Upper lobe of right lung (tissue), 1 donor: ENCODE measurements around the gene ARSI. TPM values are rescaled to one million over a fixed set of nuclear protein-coding genes. Genes with fewer than 3 reads are reported as not detected.
A peak's percentile ranks its signal among the peaks of the same experiment; 100 is the strongest.

Experiments
- ATAC-seq: fragments of 200-7000 bp; cut with Tn5 transposase; one replicate; pipeline ENCODE4 v1.9.1; 2020; ENCODE audit warnings: mild to moderate bottlenecking, moderate library complexity
- DNase-seq: peaks from one replicate; pipeline ENCODE4 v3.0.0-alpha.2; 2020
- H3K27ac ChIP-seq: fragments of 200-600 bp; one replicate; pipeline ENCODE4 v1.8.0; 2022
- H3K27me3 ChIP-seq: fragments of 200-600 bp; one replicate; pipeline ENCODE4 v1.8.0; 2022; ENCODE audit warnings: mild to moderate bottlenecking
- H3K36me3 ChIP-seq: fragments of 200-600 bp; one replicate; pipeline ENCODE4 v1.8.0; 2022
- H3K4me1 ChIP-seq: fragments of 200-600 bp; one replicate; pipeline ENCODE4 v1.8.0; 2022
- H3K4me3 ChIP-seq: fragments of 200-600 bp; one replicate; pipeline ENCODE4 v1.8.0; 2022; ENCODE audit warnings: mild to moderate bottlenecking
- H3K9me3 ChIP-seq: fragments of 200-600 bp; one replicate; pipeline ENCODE4 v1.8.0; 2022
- intact Hi-C: fragments of 100-400 bp; cut with DNase I; formaldehyde crosslinking; loops from one replicate; pipeline ENCODE4 v1.11.0; 2022
- total RNA-seq: library from RNA; stranded (reverse); fragmentation: NEBNext Ultra II Directional; extraction: Animal tissue kit (Norgen Biotek cat#: 25700); gene quantifications from one replicate; pipeline ENCODE4 v1.2.1, GENCODE V29; 2021
- TF ChIP-seq, protein P1 (sequence below): fragments of 200-600 bp; IDR thresholded peaks from one replicate; pipeline ENCODE4 v1.8.0; 2022; ENCODE audit warnings: antibody characterized with exemption
- donor health status: DM: no; HTN: yes; CAD: no; lungs with severe emphysema.

The ARSI gene
- total RNA-seq, 1 donor from 2014 or later, result 4.0 TPM

DNA sequence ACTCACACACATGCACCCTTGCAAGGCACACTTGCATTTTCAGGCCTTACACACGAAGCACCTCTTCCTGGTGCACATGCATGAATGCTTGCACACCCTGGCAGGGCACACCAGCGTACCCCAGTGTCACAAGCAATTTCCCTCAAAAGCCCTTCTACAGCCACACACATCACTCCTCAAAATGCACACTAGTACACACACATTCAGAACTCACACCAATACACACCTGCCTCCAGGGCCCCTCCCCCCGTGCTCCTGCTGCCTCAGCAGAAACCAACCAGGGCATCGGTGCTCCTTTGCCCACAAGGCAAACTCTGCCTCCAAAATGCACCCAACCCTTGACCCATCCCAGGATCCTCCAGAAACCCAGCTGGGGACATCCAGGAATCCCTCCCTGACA lies 14.3 kb downstream of the ARSI start:
- no peaks in the 10 kb centered on the region for H3K36me3 ChIP-seq
- no peak for DNase-seq
- H3K9me3 ChIP-seq, result no peaks in the 10 kb centered on the region
- H3K4me1 ChIP-seq, result no peaks in the 10 kb centered on the region
- intact Hi-C loops, result no loop called here
- no peak overlapping the region for H3K27ac ChIP-seq
- TF ChIP-seq, protein P1, sequence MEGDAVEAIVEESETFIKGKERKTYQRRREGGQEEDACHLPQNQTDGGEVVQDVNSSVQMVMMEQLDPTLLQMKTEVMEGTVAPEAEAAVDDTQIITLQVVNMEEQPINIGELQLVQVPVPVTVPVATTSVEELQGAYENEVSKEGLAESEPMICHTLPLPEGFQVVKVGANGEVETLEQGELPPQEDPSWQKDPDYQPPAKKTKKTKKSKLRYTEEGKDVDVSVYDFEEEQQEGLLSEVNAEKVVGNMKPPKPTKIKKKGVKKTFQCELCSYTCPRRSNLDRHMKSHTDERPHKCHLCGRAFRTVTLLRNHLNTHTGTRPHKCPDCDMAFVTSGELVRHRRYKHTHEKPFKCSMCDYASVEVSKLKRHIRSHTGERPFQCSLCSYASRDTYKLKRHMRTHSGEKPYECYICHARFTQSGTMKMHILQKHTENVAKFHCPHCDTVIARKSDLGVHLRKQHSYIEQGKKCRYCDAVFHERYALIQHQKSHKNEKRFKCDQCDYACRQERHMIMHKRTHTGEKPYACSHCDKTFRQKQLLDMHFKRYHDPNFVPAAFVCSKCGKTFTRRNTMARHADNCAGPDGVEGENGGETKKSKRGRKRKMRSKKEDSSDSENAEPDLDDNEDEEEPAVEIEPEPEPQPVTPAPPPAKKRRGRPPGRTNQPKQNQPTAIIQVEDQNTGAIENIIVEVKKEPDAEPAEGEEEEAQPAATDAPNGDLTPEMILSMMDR, result no peak
- no peak overlapping the region for H3K4me3 ChIP-seq
- ATAC-seq, result no peak
- H3K27me3 ChIP-seq, result no peaks in the 10 kb centered on the region

DNA sequence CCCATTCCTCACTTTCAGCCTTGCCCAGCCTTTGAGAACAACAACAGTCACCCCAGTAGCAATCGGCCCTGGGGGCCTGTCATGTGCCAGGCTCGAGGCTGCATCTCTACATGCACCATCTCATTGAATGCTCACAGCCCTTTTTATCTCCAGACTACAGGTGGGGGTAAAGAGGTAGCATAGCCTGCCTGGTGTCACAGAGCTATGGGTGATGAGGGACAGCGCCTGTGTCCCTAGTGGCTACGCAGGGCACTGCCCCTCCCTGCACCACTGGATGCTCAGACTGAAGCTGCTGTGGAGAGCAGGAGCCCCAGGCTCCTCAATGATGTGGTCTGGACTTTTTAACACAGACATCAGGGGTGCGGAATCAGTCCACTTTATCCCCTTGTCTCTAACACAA lies 15.9 kb downstream of the ARSI start:
- Histone ChIP-seq H3K4me1 (no peaks in the 10 kb centered on the region), H3K36me3 (no peaks in the 10 kb centered on the region), H3K9me3 (no peaks in the 10 kb centered on the region), H3K27ac (no peak overlapping the region), H3K27me3 (no peaks in the 10 kb centered on the region), H3K4me3 (no peak overlapping the region)
- intact Hi-C loops, result no loop called here
- peak; percentile 18 for ATAC-seq
- no peak for DNase-seq
- TF ChIP-seq, protein P1, result no peak

DNA sequence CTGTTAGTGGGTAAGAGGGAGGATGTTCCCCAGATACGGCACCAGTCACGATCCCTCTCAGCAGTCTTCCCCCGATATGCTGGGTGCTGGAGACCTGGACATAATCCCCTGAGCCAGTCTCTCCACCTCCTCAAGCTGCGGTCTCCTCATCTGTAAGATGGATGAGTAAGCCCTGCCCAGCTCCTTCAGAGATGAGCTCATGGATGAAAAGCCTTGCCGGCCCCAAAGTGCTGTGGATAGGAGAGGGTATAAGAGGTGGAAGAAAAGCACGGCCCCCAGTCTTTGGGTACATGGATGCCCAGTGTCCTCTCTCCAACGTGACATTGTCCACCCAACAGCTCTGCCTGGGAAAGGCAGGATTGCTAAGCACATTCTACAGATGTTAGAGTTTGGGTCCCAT lies 17.6 kb downstream of the ARSI start:
- Histone ChIP-seq H3K4me1 (no peaks in the 10 kb centered on the region), H3K9me3 (no peaks in the 10 kb centered on the region), H3K4me3 (no peak overlapping the region), H3K27me3 (no peaks in the 10 kb centered on the region), H3K27ac (no peak overlapping the region), H3K36me3 (no peaks in the 10 kb centered on the region)
- no peak for DNase-seq
- no peak for ATAC-seq
- TF ChIP-seq, protein P1, result no peak
- intact Hi-C loops, result no loop called here

DNA sequence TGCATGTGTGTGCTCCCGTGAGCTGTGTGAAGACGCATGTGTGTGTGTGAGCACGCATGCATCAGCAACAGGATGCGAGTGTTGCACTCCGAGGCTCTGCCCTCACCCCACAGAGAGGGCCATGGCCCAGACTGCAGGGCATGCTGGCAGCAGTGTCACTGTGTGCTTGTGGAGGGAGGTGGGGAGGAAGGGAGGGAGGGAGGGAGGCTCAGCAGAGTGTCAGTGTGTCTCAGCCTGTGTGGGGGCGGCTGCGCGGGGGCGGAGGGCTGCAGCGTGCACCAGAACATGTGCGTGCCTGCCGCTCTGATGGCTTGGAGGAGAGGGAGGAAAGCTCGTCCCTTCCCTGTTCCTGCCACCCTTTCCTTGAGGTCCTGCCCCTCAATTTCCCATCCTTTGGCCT lies 18.4 kb downstream of the ARSI start:
- H3K9me3 ChIP-seq, result no peaks in the 10 kb centered on the region
- no peaks in the 10 kb centered on the region for H3K36me3 ChIP-seq
- no peak for DNase-seq
- H3K27ac ChIP-seq, result no peak overlapping the region
- TF ChIP-seq, protein P1, result no peak
- ATAC-seq, result no peak
- no peaks in the 10 kb centered on the region for H3K4me1 ChIP-seq
- intact Hi-C loops, result no loop called here
- H3K4me3 ChIP-seq, result no peak overlapping the region
- H3K27me3 ChIP-seq, result no peaks in the 10 kb centered on the region

DNA sequence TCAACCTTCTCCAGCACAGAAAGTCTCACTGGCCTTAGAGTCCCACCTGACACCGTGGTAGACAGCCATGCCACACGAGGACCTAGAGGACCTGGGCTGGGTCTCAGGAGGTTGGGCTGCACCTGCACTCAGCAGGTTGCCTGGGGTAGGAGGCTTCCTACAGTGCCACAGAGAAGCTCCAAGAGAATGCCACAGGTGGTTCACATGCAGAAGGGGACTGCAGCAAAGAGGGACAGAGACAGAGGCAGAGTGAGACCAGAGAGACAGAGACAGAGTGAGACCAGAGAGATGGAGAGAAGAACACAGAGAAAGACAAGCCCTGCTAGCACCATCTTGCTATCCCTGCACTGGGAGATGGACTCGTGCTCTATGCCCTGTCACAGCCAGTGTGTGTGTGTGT lies 18.8 kb downstream of the ARSI start:
- DNase-seq, result no peak

More for the DNA sequence above, 18.8 kb downstream of the ARSI start:
- H3K36me3 ChIP-seq, result no peaks in the 10 kb centered on the region
- no peak overlapping the region for H3K4me3 ChIP-seq
- ATAC-seq, result no peak
- no peaks in the 10 kb centered on the region for H3K4me1 ChIP-seq
- no peaks in the 10 kb centered on the region for H3K9me3 ChIP-seq
- H3K27ac ChIP-seq, result no peak overlapping the region
- H3K27me3 ChIP-seq, result no peaks in the 10 kb centered on the region
- intact Hi-C loops, result no loop called here
- TF ChIP-seq, protein P1, result no peak
